ENCODE results near the gene MEPCE.

The MEPCE gene

DNA sequence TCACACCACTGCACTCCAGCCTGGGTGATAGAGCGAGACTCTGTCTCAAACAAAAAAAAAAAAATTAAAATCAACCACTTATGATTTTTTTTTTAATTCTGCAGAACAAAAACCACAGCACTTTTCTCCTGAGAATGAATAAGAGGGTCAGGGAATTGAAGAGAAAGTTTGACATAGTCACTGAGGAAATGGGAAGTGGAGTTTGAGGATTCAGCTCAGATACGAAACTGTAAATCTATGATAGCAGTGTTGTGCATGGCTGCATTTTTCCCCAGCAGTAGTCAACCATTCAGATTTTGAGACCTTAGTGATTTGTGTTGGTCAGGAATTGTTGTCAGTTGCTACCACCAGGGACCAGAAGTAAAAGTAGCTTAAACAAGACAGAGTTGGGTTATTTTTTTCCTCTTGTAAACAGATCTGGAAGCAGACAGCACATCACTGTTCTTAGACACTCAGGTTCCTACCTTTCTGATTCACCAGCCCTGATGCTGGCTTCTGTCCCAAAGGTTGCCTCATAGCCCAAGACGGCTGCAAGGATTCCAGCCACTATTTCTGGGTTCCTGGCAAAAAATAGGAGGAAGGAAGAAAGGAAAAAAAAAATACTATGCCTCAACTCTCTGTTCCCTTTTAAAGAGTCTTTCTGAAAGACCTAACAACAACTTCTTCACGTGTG is 36.3 kb upstream of the MEPCE start:
- Histone ChIP-seq H3K9me3 (ENCODE audit: control insufficient read depth, low read length) (no peaks in the 10 kb centered on the region), H3K9ac (no peak overlapping the region), H3K79me2 (no peaks in the 10 kb centered on the region), H3K4me3 (ENCODE audit: low read depth, low read length) (no peak overlapping the region), H2AFZ (no peak overlapping the region), H3K27ac (no peak overlapping the region), H3K4me2 (ENCODE audit: low read length) (no peak overlapping the region), H3K4me1 (peaks cover 6% of the 10 kb centered on the region), H3K27me3 (ENCODE audit: control insufficient read depth, insufficient read depth, low read length) (no peaks in the 10 kb centered on the region), H3K36me3 (ENCODE audit: control insufficient read depth, insufficient read depth, low read length) (no peaks in the 10 kb centered on the region)
- TF ChIP-seq, protein P1, sequence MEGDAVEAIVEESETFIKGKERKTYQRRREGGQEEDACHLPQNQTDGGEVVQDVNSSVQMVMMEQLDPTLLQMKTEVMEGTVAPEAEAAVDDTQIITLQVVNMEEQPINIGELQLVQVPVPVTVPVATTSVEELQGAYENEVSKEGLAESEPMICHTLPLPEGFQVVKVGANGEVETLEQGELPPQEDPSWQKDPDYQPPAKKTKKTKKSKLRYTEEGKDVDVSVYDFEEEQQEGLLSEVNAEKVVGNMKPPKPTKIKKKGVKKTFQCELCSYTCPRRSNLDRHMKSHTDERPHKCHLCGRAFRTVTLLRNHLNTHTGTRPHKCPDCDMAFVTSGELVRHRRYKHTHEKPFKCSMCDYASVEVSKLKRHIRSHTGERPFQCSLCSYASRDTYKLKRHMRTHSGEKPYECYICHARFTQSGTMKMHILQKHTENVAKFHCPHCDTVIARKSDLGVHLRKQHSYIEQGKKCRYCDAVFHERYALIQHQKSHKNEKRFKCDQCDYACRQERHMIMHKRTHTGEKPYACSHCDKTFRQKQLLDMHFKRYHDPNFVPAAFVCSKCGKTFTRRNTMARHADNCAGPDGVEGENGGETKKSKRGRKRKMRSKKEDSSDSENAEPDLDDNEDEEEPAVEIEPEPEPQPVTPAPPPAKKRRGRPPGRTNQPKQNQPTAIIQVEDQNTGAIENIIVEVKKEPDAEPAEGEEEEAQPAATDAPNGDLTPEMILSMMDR (IDR thresholded peaks at IDR 0.05), result no peak

DNA sequence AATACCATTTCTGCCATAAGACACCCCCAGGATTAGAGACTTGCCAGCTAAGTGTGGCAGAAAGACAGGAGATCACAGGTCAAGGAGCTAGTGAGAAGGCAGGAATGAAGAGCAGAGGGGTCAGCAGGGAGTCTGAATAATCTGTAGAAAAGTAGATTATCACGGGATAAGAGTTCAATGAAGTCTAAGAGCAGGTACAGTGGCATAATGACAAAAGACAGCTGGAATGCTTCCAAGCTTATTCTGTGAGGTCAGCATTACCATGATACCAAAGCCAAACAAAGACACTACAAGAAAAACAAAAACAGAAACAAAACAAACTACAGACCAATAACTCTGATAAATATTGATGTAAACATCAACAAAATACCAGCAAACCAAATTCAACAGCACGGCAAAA is 35.6 kb upstream of the MEPCE start:
- Histone ChIP-seq H3K9me3 (ENCODE audit: control insufficient read depth, low read length) (no peaks in the 10 kb centered on the region), H3K79me2 (no peaks in the 10 kb centered on the region), H3K36me3 (ENCODE audit: control insufficient read depth, insufficient read depth, low read length) (no peaks in the 10 kb centered on the region), H3K27me3 (ENCODE audit: control insufficient read depth, insufficient read depth, low read length) (no peaks in the 10 kb centered on the region), H3K4me3 (ENCODE audit: low read depth, low read length) (no peak overlapping the region), H3K4me1 (peaks cover 6% of the 10 kb centered on the region), H3K9ac (no peak overlapping the region), H3K4me2 (ENCODE audit: low read length) (peak overlapping the region; percentile 57), H3K27ac (peak overlapping the region; percentile 43), H2AFZ (no peak overlapping the region)
- TF ChIP-seq, protein P1 (IDR thresholded peaks at IDR 0.05), result no peak

DNA sequence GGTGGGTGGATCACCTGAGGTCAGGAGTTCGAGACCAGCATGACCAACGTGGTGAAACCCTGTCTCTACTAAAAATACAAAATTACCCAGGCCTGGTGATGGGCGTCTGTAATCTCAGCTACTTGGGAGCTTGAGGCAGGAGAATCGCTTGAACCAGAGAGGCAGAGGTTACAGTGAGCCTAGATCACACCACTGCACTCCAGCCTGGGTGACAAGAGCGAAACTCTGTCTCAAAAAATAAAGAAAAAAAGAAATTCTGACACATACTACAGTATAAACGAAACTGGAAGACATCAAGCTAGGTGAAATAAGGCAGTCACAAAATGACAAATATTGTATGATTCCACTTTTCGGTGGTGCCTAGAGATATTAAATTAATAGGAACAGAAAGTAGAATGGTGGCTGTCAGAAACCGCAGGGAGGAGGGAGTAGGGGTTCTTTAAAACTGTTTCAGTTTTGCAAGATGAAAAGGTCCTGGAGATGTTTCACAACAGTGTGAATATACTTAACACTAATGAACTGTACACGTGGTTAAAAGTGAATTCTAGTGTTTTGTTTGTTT is 33.1 kb upstream of the MEPCE start:
- Histone ChIP-seq H3K4me1 (no peaks in the 10 kb centered on the region), H3K27ac (no peak overlapping the region)
- TF ChIP-seq, protein P1 (IDR thresholded peaks at IDR 0.05), result no peak

DNA sequence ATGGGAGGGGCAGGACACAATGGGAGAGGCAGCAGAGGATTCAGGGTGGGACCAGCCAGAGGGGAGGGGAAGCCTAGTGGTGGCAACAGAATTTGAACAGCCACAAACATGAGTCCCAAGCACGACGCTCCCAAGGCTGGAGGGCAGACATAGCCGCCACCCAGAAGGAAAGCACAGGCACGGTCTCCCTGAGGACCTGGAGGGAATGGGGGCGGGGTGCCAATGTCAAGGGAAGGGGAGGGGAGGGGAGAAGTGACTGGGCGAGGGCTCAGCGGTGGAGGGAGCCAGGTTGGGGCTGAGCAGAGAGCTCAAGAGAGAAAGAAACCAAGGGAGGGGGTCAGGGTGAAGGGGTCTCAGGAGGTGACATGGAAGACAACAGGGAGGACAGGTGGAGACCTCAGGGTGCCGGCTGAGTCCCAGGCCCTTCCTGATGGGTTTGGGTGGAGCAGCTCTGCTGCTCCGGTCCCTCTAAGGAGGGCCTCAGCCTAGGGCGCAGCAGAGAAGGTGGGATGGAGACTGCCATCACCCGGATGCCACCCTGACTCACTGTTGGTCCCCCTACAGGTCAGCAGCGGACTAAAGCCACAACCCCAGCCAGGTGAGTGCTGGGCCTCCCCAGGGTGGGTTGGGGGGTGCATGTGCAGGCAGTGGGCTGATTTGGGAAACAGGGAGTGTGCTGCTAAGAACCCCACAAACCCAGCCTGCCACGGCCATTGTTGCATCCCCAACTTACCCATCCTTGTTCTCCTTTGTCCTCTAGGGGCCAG is 32.1 kb upstream of the MEPCE start:
- H3K79me2 ChIP-seq, result no peaks in the 10 kb centered on the region
- no peak overlapping the region for H3K4me3 ChIP-seq (ENCODE audit: low read depth, low read length)
- no peak overlapping the region for H3K9ac ChIP-seq
- H3K9me3 ChIP-seq (ENCODE audit: control insufficient read depth, low read length), result no peaks in the 10 kb centered on the region
- TF ChIP-seq, protein P1 (IDR thresholded peaks at IDR 0.05), result no peak
- H3K27ac ChIP-seq, result no peak overlapping the region
- H3K4me2 ChIP-seq (ENCODE audit: low read length), result no peak overlapping the region
- no peaks in the 10 kb centered on the region for H3K27me3 ChIP-seq (ENCODE audit: control insufficient read depth, insufficient read depth, low read length)
- no peaks in the 10 kb centered on the region for H3K36me3 ChIP-seq (ENCODE audit: control insufficient read depth, insufficient read depth, low read length)
- H3K4me1 ChIP-seq, result no peaks in the 10 kb centered on the region
- H2AFZ ChIP-seq, result no peak overlapping the region

More for the DNA sequence above, 33.1 kb upstream of the MEPCE start:
- H3K79me2 ChIP-seq, result no peaks in the 10 kb centered on the region
- H2AFZ ChIP-seq, result no peak overlapping the region
- H3K9me3 ChIP-seq (ENCODE audit: control insufficient read depth, low read length), result no peaks in the 10 kb centered on the region
- H3K36me3 ChIP-seq (ENCODE audit: control insufficient read depth, insufficient read depth, low read length), result no peaks in the 10 kb centered on the region
- no peak overlapping the region for H3K9ac ChIP-seq
- no peak overlapping the region for H3K4me2 ChIP-seq (ENCODE audit: low read length)
- H3K27me3 ChIP-seq (ENCODE audit: control insufficient read depth, insufficient read depth, low read length), result no peaks in the 10 kb centered on the region
- H3K4me3 ChIP-seq (ENCODE audit: low read depth, low read length), result no peak overlapping the region

Measured in parathyroid adenoma (tissue), 2 donors.